Measurements from ENCODE around the gene PCCA. TPM values are rescaled to one million over a fixed set of nuclear protein-coding genes. Genes with fewer than 3 reads are reported as not detected.

The PCCA gene
- polyA plus RNA-seq, 1 donor = 27.5 TPM

DNA sequence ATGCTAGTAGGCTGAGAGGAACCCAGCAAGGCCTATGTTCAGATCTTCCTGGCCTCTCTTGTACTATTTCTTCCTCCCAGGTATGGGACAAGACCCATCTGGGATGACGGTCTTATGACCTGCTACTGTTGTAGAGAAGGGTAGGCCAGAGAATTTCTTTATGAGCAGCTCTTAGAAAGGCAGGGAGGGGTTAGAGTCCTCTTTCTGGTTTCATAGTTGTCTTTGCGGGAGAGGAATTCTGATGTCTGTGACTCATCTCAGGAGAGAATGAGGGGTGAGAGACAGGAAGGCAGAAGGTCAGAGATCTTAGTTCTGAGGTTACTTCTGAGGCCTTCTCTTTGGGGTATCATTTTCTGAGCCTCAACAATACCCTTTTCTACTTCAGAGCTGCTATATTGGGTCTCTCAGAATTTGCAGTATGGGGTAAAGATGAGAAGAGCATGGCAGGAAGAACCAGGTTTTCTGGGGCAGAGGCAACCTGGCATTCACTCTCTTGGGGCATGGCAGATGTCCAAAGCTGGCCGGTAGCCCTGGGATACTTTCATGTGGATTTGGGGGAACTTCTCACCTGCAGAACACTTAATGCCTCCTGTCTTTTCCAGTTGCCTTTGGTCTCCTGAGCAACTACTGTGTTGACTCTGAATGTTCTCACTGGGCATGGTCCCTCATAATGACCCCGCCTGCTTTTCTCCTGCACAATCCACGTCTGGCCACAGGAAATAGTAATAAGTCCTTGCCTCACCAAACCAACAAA, 345.3 kb downstream of the PCCA start:
- DNase-seq = no peak

DNA sequence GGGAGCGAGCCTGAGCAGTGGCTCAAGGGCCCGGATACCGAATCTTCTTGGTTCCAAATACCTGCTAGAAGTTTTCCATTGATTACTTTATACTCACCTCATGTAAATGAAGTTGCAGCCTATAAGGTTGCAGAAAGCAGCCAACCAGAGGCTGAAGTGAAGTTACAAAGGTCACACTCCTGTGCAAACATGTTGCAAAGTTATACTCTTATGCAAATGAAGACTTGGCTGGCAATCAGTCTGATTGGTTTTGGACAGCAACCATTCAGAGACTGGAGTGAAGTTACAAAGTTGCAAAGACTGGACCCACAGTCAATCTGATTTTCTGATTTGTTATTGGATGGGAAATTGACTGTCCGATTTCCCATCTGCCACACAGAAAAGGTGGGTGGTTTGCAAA, 347.2 kb downstream of the PCCA start:
- no peak for DNase-seq

DNA sequence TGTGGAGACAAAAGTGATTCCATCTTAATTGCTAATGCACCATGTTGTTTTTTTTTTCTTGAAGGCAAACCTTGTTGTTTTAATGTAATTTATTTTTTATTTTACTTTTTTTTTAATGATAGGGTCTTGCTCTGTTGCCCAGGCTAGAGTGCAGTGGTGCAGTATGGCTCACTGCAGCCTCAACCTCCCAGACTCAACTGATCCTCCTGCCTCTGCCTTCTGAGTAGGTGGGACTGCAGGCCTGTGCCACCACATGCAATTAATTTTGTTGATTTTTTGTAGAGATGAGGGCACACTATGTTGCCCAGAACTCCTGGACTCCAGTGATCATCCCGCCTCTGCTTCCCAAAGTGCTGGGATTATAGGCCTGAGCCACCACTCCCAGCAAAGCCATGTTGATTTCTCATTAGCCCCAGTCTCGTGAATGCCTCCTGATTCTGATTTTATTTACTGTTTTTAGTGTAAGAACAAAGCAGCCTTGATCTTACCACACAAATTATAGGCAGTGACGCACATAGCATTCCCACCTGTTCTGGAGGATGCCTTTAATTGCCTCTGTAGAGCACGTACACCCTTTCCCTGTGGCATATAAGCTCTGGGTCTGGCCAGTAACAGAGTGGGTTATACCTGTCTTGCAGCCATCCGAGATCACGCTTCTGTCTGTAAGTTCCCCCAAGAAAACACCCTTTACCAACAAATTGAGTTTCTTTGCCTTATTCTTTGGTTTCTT, 349.3 kb downstream of the PCCA start:
- DNase-seq = no peak

DNA sequence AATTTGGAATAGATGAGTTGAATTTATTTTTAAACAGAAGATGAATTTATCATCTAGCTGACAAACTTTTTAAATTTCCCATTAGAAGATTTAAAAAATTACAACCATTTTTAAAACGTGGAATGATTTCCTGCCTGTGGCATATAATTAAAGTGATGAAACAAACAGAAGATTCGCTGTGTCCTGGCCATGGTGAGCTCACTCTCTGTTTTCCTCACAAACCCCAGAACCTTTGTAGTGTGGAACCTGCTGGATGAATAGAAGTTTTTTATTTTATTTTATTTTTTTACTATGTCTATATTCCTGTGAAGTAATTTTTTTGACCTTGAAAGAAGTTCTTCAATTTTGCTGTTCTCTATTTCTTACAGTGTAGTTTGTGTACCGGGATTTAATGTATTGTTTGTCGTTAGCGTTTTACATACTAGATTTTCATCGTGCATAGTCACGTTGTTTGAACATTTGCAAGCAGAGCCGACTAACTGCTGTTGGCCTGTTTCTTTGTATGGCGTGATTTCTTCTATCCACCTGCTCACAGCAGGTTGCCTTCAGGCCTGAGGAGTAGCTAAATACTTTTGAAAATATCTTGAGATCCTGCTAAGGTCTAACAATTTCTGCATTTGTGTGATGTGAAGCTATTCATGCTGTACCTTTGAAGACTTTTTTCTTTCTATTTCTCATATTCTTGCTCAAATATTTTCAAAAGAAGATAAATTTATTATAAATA, 350.5 kb downstream of the PCCA start:
- no peak for DNase-seq

DNA sequence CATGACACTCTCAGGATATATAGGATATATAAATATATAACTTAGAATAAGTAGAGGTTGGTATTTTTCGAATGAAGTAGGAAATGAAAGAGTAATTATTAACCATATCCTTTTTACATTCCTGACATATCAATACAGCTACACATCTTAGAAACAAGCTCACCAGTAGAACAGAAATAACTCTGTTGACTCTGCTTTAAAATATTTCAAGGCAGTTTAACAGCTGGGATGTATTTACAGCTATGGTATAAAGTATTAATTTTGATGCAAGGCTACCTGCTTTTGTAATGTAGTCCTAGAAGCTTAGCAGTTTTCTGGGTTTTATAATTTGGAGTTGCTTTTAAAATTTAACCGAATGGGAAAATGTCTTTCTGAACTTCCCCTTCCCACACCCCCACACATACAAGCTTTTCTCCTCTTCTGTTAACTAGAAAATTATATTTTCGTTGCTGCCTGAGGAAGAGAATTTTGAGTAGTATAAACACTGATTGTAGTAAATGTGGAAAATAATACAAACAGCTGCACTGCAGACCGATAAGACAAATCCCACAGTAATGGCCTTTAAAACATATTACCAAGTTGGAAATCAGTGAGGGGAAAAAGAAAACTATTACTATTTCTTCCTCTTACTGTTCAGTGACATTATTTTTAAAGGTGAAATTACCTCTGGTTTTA, 352.0 kb downstream of the PCCA start:
- DNase-seq = no peak

DNA sequence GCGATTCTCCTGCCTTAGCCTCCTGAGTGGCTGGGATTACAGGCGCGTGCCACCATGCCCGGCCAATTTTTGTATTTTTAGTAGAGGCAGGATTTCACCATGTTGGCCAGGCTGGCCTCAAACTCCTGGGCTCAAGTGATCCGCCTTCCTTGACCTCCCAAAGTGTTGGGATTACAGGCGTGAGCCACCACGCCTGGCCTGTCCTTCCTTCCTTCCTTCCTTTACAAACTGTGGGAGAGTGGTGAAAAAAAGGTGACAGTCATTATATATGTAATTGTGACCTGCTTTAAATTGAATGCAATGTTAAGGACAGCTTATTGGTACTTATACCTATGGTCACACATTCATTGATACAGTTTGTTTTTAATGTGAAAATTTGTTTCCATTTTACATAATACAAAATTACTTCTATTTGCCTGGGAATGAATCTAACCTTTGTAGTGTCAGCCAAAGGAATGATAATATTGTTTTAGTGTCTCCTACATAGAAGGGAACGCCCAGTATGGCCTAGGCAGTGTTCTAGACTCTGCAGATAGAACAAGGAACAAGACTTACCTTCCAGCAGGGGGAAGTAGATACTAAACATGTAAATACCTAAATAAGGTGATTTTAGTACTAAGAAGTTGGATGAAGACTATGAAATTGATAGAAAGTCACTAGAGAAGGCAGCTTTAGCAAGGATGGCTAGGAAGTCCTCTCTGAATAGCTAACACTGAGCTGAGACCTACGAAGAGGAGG, 353.4 kb downstream of the PCCA start:
- no peak for DNase-seq

DNA sequence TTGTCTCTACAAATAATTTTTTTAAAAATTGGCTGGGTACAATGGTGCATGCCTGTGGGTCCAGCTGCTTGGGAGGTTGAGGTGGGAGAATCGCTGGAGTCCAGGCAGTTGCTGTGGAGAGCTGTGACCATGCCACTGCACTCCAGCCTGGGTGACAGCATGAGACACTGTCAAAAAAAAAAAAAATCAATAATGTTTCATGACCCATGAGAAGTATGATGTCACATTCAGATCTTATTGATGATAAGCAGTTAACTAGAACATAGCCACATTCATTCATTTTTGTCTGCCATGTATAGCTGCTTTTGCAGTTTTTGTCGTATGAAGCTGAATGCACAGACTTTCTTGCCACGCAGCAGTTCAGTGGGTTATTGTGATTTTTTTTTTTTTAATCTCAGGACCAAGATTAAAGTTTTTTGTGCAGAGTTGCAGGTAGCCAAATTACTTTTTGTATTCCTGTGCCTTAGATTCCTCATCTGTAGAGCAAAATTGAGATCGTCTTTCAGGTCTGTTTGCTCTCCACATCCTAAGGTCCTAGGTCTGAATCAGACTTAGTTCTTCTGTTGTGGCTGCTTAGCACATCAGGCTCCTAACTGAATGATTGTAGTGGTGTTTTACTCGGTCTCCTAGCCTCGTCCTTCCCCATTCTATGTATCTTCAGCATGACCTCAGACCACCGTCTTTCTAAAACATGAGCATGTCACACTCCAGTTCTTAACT, 354.5 kb downstream of the PCCA start:
- DNase-seq = no peak

DNA sequence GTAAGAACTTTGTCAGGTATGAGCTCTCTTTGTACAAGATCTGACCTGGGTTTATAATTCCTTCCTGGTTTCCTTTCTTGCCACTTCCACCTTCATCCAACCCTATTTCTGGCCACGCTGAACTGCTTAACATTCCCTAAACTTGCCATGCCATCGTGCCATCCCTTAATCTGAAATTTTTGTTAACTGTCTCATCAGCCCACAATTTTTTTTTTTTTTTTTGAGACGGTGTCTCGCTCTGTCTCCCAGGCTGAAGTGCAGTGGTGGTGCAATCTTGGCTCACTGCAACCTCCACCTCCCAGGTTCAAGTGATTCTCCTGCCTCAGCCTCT, 355.1 kb downstream of the PCCA start:
- no peak for DNase-seq

DNA sequence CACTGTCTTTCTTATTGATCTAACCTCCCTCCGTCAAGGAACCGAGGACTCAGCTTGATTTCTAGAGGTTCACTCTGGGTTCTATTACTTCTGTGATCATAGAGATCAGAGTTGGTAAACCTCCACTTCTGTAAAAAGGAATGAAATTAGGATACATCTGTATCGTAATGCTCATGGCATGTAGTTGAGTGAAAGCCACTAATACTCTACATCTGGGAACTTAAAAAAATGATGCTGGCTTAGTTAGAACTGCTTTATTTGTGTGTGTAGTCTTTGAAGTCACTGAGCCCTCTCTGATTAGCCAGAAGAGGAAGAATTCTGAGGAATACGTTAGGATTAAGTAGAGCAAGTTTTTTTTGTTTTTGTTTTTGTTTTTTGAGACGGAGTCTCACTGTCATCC, 358.9 kb downstream of the PCCA start:
- no peak for DNase-seq

DNA sequence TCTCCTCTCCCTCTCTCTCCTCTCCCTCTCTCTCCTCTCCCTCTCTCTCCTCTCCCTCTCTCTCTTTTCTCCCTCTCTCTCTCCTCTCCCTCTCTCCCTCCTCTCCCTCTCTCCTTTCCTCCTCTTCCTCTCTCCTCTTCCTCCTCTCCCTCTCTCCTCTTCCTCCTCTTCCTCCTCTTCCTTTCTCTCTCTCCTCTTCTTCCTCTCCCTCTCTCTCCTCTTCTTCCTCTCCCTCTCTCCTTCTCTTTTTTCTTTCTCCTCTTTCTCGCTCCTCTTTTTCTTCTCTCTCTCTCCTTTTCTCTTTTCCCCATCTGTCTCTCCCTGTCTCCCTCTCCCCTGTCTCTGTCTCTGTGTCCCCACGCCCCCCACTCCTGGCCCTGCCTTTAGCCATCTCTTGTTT, 363.0 kb downstream of the PCCA start:
- no peak for DNase-seq

DNA sequence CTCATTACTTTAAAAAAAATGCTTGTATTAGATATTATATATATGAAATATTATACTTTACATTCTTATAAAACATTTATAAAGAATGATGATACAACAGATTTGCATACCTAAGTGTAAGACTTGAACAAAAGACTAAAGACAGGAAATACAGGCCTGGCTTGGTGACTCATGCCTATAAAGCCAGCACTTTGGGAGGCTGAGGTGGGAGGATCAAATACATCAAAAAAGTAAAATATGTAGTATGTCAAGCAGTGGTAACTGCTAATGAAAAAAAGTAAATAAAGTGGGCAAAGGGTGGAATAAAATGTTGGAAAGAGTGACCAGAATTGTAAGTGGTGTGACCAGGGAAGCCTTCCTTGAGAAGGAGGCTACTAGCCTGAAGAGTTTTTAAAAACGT, 366.0 kb downstream of the PCCA start:
- DNase-seq = no peak

DNA sequence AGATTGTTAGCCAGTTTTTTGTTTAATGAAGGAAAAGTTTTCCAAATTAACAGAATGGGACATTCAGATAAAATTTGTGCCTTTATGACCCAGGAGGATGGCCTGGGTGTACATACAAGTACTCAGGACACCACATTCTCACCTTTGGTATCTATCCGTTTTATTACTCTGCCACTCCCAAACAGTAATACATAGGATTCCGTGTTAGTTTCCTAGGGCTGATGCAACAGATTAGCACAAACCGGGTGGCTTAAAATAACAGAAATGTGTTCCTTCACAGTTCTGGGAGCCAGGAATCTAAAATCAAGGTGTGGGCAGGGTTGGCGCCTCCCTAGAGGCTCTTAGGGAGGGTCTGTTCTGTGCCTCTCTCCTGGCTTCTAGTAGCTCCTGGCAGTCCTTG, 369.8 kb downstream of the PCCA start:
- DNase-seq = no peak

DNA sequence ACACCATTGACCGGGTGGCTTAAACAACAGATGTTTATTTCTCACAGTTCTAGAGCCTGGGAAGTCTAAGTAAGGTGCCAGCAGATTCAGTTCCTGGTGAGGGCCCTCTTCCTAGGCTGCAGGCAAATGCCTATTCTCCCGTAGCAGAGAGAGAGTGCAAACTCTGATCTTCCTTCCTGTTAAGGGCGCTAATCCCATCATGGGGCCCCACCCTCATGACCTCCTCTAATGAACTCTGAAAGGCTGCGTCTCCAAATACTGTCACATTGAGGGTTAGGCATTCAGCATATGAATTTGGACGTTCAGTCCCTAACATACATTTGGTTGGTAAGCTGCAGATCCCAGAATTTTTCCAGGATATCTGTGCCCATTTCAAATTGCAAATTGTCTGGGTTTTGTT, 370.9 kb downstream of the PCCA start:
- DNase-seq = no peak

DNA sequence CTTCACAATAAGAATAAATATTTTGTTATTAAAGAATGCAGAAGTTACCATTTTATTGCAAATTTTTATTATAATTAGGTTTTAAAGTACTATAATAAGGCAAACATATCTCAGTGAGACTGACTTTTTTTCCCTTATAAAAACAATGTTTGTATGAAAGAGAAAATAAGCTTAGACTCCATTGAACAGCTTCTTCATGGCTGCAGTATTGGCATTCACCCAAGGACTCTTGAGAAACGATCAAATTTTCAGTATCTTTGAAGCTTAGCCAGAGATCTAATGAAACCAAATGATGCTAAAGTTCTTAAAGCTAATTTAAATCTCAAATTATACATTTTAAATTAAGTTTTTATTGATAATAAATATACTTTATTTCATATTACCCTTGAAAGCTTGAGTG, 371.4 kb downstream of the PCCA start:
- DNase-seq = no peak

DNA sequence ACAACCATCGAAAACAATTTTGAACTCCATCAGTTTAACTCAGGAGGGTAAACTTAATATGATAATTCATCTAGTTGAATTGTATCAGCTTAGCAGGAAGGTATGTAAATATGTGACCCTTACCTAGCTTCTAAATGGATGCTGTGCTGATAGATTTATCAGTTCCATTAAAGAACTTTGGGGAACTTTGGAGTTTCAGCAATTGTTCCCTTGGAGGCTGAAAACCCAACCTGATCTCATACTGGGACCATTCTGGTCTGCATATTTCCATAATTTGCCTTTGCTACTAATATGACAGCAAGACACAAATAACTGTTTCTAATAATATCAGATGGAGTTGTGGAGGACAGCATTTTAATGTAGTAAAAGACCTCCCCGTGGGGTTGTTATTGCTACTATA, 371.9 kb downstream of the PCCA start:
- DNase-seq = no peak

DNA sequence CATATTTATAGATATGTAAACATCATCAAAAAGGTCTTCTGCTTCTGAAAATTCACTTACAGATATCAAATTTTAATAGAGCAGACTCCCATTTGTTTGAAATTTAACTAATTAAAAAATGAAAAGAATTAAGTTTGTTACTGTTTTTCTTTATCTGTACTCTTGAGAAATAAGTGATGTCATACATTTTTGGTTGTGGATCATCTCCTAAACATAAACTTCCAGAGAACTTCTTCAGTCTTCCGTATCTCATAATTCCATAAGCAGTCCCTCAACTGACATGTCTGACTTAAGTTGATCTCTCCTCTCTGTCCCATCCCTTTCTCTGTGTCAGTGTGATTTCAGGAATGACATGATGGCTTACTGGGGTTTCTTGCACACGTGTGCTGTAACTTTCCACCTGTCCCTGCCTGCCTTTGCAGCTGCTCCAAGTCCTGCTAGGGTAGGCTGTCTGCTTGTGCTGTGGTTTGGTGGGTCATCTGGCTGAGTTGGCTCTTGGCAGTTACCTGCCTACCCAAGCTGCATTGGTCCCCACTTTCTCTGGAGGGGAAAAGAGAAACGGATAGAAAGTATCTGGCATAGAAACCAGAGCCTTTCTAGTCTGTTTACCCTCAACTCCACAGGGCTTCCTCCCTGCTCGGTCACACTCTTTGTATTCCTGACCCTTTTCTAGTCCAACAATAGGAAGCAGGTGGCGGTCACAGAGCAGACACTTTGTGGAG, 372.6 kb downstream of the PCCA start:
- no peak for DNase-seq

DNA sequence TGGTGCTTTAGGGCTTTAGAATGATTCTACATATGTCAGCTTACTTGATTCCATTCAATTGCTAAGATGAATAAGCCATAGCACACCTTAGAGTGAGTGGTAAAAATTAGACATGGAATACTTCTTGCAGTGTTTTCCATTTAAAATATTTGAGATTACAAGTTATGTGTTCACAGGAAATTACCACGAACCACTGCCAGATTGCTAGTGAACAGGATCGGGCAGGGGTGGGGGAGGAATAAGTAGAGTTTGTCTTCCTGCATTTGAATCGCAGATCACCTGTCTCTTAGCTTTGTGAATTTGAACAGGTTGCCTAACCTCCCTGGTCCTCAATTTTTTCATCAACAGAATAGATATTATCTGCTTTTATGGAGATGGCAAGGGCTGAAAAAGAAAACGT, 375.1 kb downstream of the PCCA start:
- DNase-seq = no peak

DNA sequence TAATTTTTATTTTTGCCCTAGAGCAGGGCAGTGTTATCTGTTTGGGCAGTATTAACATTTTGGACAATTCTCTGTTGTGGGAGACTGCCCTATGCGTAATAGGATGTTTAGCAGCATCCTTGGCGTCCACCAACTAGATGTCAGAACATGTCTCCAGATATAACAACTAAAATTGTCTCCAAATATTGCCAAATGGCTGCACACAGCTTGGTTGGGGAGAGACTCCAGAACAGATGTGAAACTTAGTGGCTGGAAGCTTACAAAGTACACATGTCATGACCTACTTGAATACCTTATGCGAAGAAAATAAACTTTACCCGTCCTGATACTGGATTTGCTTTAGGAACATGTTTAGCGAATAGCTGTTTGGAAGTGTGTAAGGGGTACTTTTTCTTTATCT, 376.7 kb downstream of the PCCA start:
- no peak for DNase-seq

DNA sequence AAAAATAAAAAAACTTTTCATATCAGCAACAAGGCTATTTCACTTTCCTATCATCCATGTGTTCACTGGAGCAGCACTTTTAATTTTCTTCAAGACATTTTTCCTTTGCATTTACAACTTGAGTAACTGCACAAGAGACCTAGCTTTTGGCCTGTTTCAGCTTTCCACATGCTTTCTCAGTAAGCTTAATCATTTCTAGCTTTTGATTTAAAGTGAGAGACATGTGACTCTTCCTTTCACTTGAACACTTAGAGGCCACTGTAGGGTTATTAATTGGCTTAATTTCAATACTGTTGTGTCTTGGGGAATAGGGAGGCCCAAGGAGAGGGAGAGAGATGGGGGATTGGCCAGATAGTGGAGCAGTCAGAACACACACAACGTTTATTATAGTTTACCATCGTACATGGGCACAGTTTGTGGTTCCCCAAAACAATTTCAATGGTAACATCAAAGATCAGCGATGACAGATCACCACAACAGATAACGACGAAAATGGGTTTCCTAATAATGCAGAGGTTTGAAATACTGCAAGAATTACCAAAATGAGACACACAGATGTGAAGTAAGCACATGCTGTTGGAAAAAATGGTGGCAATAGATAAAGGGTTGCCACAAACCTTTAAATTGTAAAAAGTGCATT, 382.1 kb downstream of the PCCA start:
- no peak for DNase-seq

DNA sequence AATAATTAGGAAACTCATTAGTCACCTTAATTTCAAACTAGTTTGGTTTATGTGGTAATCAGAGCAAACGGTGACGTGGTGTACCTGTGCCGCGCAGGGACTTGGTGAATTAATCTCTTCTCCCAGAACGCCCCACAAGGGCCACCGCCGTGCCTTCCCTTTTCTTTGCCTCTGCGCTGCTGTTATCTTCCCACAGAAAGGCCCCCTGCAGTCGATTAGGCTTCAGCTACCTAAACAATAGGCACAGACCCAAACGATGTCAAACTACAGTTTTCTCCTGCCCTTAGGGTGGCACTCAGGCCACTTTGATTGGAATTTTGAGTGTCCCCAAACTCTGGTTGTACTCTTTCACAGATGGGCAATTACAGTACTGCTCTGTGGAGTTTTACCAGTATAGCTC, 384.2 kb downstream of the PCCA start:
- no peak for DNase-seq

Data from hindlimb muscle (tissue), 1 donor.